OCI-M1 (cell line): Measurements from ENCODE around the gene LRRIQ1.
"Not testable (repeated sequence)": the region's sequence is repeated elsewhere in the genome, so short reads cannot be mapped to it uniquely, and the experiment has no call there.

ENCODE experiments used
- DNase-seq: peaks from one replicate; lab custom pipeline; 2025; lab: John Stamatoyannopoulos, UW

LRRIQ1 gene

DNA sequence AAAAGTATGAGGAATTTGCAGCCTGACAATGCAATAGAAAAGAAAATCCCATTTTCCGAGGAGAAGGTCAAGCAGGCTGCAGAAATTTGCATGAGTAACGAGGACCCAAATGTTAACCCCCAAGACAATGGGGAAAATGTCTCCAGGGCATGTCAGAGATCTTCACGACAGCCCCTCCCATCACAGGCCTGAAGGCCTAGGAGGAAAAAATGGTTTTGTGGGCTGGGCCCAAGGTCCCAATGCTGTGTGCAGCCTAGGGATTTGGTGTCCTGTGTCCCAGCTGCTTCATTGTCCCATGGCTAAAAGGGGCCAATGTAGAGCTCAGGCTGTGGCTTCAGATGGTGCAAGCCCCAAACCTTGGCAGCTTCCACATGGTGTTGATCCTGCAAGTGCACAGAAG lies 167.7 kb downstream of the LRRIQ1 start:
- DNase-seq = not testable (repeated sequence)

DNA sequence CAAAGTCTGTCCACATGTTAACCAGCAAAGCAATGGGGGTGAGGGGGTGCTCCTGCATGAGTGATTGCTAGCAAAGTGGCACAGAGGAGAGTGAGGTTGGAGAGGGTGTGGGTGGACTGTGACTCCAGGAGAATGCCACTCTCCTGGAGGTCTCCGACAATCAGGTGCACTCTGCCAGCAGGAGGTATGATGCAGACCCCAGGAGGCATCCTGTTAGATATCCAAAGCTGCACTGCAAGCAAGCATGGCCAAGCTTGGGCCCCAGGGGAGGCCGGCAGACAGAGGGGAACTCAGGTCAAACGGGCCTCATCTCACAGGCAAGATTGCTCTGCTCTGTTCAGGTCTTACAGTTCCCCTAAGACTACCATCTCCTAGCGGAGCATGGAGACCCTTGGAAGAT lies 170.4 kb downstream of the LRRIQ1 start:
- no peak for DNase-seq

DNA sequence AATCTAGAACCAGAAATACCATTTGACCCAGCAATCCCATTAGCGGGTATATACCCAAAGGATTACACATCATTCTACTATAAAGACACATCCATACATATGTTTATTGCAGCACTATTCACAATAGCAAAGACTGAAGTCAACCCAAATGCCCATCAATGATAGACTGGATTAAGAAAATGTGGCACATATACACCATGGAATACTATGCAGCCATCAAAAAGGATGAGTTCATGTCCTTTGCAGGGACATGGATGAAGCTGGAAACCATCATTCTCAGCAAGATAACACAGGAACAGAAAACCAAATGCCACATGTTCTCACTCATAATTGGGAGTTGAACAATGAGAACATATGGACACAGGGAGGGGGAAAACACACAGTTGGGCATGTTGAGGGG lies 188.2 kb downstream of the LRRIQ1 start:
- DNase-seq = not testable (repeated sequence)

DNA sequence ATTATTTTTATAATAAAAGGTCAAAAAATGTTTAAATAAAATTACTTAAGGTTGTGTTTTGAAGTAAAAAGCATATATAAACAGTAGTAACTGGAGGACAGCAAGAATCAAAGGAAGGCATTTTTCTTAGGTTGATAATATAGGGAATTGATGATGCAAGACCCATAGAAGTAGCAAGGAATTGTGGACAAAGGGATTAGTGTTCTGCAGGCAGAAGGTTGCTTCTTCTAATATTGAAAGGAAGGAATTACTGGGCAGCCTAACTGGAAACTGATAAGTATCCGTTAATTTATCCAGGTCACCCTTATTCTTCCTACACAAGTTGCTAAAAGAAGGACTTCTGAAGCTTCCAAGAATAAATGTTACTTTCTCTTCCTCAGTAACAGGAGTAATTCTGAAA lies 189.3 kb downstream of the LRRIQ1 start:
- DNase-seq = peak; percentile 44

DNA sequence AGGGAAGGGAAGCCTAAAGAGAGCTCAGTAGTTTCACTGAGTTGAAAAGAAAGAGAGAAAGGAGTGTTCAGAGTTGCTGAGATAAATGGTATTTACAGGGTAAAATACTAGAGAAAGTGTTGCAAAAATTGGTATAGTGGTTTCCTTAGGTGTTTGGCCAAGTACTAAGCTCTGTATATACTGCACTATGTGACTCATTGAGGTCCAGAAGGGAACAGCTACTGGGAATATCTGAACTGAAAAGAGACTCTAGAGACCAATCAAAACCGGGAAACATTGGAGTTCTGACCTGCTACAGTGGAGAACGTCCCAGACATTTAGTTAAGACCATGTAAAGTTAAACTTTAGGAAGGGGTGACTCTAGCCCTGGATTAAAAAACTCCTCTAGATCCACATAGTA lies 201.2 kb downstream of the LRRIQ1 start:
- no peak for DNase-seq

DNA sequence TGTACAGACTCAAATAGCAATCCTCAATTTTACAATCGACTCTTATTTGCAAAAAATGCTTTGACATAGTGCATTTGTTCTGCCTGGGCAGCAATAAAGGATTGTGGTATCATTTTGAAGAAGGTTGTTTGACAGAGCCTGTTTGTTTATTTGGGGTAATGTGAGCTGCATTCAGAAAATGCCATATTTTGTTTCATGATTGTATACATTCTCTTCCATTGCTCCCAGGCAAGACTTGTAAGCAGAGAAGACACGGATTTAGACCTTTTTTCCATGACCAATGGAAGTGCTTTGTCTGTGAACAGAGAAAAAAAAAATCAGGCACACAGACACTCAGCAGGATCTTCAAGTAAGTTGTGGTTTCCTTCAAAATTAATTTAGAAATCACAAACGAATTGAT lies 208.4 kb downstream of the LRRIQ1 start:
- no peak for DNase-seq

DNA sequence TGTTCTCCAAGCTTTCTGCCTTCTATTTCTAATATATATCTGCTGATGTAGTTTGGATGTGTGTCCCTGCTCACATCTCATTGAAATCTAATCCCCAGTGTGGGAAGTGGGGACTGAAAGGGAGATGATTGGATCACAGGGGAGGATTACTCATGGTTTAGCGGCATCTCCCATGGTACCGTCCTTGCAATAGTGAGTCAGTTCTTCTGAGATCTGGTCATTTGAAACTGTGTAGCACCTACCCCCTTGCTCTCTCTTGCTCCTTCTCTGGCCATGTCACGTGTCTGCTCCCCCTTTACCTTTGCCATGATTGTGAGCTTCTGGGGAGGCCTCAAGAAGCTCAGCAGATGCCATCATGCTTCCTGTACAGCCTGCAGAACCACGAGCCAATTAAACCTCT lies 217.7 kb downstream of the LRRIQ1 start:
- no peak for DNase-seq

DNA sequence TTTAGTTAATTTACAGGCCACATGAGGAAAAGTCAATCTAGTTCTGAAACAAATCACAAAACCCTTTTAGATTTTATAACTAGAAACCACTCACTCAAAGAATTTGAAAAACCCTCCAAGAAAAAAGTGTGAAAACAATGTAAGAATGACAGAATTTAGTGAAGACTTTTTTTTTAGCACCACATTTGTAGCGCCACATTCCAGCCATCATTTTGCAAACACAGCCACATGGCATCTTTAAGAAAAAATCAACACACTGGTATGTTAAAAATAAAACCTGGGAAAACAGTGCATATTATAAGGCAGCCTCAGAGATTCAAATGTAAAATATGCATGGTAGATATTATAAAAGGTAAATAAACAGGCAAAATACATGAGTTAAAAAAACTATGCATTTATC lies 221.5 kb downstream of the LRRIQ1 start:
- DNase-seq = no peak

DNA sequence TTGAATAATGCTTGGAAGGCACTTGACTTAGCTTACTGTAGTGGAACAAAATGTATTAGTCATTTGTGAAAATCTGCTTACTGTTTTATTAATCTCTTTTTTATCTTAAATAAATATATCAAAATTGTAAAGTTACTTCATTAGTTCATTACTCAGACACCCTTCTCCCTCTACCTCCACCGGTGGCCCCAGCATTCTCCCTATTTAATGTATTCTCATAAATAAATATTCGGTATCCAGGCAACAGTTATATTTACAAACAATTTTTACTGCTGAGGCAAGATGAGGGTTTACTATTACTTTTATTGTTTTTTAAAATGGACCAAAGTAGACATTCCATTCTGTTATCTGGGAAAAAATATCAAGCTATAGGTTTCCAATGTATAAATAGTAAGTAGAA lies 224.3 kb downstream of the LRRIQ1 start:
- no peak for DNase-seq

DNA sequence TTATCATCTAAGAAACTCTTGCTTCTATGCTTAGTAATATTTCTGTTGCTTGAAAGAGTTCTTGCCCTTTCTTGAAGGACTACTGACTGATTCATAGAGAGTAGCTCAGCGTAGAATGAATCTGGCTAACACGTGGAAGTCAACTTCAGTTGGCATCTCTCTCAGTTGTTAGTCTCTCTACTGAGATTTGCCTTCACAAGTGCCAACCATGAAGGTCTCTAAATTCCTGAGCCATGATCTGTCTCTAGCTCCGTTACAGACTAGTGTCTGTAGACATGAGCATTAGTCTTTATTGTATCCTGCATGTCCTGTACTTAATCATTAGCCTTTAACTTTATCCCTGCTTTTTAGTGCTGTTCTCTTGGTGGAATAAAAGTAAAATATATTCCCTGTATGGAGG lies 224.7 kb downstream of the LRRIQ1 start:
- DNase-seq = no peak

DNA sequence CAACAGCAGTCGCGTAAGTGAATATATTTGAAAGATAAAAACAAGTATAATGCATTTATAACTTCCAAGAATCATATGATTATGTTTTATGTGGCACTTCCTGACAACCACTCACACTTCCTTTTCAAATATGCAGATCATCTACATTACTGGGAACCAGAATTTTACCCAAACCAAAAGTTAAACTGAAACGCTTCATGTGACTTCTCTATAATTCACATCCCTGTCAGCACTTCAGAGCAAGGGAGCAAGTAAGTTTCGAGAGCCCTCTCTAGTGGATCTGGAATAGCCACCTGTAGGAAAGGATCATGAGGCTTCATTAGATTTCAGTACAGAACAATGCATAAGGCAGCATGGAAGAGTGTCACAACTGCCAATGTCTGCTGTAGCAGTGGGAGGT lies 230.2 kb downstream of the LRRIQ1 start:
- DNase-seq = peak; percentile 22

DNA sequence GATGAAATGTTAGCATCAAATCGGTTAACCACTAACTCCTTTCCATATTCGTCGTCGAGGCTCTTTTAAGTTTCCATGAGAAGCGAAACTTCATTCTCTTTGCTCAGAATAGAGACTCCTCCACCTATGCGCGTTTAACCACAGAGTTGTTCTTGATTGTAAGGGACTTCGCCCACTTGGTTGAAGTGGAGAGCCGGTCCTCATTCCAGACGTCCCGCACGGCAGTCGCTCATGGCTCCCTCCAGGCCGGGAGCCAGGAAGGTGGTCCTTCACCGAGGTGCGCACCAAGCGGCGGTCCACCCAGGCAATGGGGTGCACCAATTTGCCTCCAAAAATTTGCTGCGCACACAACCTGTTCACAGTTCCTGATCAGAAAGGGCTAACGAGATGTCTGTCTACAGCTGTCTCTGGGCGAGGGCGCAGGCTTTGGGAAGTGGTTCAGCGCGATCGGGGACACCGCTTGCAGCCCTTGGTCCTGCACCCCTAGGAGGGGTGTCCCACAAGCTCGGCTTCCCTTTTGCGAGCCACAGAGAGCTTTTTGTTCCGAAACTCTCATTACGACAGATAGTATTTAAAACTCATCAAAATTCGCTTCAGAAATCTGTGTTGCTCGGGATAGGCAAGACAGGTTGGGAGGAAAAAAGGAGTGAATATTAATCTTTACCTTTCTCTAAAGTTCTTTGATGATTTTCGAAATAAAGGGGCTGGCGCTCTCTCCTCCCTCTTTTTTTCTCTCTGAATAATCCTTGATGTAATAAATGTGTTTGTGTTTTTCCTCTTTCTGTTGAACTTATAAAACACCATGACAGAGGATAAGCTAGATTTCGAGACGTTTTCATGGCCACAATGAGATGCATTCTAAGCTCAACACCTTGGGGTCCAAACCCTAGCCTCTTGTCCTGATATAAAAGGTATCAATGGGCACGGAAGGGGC lies 237.5 kb downstream of the LRRIQ1 start:
- DNase-seq = no peak

DNA sequence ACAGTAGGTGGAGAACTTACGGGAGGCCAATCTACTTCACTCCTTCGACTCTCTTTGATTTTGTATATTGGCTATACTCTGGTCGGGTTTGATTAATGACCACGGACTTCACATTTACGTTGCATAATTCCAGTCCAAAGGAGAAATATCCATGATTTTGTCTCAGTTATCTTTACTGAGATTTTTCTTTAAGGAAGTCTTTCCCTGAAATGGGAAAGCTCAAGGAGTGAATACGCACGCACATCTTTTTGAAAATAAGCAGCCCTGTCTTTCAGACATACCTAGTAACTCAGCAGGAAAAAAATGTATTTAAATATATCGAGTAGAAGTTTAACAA lies 238.1 kb downstream of the LRRIQ1 start:
- no peak for DNase-seq

DNA sequence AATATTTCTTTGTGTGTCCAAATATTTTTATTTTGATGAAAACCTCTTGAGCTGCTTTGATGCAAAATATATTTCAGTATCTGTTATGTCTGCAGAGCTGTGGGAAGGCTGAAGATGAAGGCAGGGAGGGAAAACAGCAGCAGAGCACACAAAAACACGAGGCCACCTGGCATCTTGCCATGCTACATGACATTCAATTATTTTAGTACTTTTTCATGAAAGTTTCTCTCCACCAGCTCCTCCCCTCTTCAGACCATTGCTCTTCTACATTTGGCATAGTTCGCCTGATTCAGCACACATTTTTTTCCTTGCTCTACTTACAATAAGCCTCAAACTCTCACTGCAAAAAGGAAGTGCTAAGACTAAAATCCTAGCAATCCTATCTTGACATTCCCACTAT lies 239.2 kb downstream of the LRRIQ1 start:
- DNase-seq = peak; percentile 90

DNA sequence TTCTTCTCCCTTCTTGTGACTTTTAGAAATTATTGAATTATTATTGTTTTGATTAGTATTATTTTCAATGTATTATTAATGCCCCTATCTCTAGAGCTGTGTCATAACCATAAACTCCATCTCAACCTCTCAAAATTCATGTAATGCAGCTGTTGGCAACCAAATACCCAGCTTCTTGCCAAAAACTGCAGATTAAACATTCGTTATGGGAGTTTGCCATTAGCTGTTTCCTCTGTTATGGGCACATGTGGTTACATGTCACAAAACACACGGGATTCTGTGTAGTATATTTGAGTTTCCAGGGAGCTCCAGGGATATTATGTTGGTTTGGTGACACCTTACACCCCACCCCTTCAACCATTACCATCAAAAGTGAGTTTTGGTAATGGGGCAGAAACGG lies 241.0 kb downstream of the LRRIQ1 start:
- DNase-seq = no peak

DNA sequence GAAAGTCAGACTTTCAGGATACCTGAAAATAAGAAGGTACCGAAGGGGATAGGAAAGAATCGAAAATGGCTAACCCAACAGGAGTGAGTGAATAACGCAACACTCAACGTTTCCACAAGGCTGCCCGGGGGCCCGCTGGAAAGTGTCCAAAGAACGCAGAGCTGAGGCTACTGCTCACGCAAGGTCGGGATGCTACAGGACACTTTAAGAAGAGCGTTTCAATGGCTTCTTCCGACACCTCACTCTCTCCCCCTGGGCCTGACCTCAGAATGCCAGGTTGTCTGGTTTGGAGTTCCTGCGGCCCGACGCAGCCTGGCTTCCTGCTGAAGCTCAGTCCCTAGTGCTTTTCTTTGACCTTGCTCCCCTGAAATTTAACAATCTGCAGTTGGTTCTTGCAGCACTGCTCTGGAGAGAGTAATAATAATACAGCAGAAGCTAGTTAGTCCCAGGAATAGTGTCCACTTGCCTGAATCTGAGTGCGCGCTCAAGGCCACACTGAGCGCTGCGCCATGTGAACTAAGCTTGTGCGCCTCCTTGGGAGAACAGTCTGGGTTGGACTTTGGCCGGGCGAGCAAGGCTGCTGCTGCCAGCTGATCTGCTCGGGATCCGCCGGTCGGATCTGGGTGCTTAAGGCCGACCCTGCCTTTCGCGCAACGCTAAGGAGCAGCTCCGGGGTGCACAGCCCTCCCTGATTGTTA lies 241.9 kb downstream of the LRRIQ1 start:
- no peak for DNase-seq

DNA sequence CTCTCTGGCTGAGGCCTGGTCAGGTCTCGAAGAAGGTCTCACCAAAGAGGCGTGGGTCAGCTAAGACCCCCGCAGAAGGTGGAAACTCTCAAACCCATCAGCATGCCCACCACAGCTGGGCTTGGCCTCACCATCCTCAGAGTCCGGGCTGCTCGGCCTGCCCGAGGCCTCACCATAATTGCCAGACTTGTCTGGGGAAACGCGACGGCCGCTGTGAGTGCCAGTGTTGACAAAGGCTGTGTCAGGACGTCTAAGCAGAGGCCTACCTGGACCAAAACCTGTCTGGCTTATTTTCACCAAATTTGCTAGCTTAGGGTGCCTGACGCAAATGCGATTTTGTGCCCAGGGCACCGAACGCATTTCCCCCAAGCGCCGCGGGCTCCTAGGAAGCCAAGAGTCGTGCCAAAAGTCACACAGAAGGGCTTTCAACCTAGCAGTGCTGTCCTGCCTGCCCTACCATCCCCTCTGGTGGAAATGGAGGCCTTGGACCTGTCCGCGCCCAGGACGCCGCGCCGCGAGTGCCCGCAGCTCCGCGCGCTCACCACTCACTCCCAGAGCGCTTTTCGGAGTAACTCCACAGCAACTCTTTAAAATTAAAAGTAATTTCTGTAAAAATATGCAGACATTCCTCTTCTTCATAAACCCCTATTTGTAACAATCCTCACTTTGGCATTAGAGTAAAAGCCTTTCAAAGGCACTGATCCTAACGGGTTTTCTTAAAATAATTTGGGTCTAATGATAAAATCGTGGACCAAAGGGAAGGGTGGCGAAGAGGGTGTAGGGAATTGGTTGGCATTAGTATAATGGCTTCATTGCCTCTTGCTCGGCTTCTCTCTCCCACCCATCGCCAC lies 242.7 kb downstream of the LRRIQ1 start:
- DNase-seq = no peak

DNA sequence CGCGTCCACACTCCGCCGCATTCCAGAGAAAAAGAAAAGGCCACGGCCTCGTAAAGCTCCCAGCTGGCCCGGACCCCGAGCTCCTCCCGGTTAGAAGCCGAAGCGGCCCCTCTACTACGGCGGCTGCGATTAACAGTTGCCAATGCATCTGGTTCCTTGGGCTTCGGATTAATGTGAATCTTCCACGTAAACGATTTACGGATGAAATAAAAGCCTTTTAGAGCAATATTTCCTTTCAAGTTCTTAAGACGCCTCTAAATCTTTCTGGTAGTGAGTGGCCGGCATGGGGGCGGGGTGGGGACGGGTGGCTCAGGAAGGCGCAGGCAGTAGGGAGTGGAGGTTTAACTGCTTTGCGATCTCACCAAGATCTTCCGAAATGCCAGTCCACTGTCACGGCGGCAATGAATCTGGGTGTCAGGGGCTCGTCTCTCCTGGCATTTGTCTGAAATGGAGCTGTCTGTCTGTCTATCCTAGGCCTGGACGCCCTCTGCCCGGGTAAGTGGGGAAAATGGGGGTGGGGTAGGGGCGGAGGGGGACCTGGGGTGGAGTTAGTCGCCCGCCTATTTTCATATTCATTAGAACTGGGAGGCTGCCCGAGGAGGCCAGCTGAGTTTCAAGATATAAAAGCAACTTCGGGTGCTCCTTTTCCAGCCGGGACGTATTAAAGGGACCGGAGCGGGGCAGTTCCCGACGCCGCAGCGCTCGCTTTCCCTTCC lies 243.5 kb downstream of the LRRIQ1 start:
- DNase-seq = no peak

DNA sequence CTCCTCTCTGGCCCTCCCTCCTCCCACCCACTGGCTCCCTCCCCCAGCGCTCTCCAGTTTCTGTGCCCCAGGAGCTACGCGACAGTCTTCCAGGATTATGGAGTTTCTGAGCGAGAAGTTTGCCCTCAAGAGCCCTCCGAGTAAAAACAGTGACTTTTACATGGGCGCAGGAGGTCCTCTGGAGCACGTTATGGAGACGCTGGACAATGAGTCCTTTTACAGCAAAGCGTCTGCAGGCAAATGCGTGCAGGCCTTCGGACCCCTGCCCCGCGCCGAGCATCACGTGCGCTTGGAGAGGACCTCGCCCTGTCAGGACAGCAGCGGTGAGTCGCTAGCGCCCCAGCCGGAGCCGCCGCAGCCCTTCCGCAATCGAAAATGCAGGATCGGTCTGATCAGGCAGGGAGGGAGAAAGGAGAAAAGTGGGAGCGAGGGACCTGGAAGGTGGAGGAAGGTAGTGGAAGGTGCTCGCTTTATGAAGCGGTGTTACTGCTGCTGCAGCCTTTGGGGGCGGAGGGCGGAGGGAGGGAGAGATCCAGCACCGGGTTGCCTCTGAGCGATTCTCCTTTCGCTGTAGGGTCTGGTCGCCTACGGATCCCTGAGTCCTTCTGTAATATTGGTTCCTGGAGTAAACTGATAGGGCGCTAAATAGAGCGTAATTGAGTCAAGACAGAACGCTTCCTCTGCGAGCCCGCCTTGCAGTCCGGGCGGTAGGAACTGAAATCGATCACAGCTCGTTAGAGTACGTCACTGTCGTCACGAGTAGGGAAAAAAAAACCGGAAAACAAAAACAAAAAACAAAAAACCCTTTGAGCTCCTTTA lies 244.2 kb downstream of the LRRIQ1 start, which contains the start of gene ALX1:
Gene ALX1 (plus strand): TSS at position 56 of the 819 bp plus-strand sequence. CDS start 42 bp downstream, at position 98.
- peak; percentile 86 for DNase-seq

DNA sequence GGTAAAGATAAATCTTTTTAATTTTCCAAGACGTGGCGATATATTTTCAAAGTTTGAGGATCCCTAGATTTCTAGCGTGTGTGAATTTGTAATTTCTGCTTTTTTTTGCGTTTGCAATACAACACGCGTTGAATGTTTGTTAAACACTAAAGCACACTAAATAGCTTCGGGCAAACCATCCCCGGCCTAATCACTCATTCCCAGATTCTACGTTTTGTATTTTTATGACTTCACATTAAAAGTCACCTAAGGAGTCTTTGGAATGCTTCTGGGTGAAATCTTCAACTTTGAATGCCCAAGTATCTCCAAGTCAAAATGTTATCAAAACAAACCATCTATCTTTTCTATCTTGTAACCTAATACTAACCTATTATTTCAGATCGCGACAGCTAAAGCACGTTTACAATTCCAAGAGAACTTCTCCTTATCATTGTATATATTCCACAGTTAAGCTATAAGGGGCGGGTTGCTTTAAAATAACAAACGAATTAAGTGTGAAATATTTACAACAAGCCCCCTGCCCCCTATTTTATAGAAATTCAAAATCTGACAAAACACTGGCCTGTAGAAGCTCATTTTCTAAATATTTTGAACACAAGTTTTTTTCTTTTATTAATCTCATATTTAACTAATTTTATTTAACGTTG lies 245.0 kb downstream of the LRRIQ1 start:
- peak; percentile 73 for DNase-seq
